Stimulated activated CD8-positive, alpha-beta memory T cell treated with anti-CD3 and anti-CD28 coated beads, Interleukin-2, amount 100 ng/mL, for 1 hour (primary cell): ENCODE results near the gene FAM149B1.
"Not testable (repeated sequence)": the region's sequence is repeated elsewhere in the genome, so short reads cannot be mapped to it uniquely, and the experiment has no call there.

Source experiments
- DNase-seq, 2 donors: peaks; one replicate each; pipeline ENCODE4 v3.0.0-alpha.2; 2020; ENCODE audit warnings: low read depth in 2 of 2

Gene FAM149B1

GRCh38 chr10:73233883-73234282 lies 66.0 kb downstream of the FAM149B1 start:
- DNase-seq: no peak

GRCh38 chr10:73234695-73235094 lies 66.8 kb downstream of the FAM149B1 start:
- DNase-seq: no peak

GRCh38 chr10:73238990-73239566 lies 71.2 kb downstream of the FAM149B1 start:
- no peak for DNase-seq

GRCh38 chr10:73239908-73240307 lies 72.0 kb downstream of the FAM149B1 start:
- no peak for DNase-seq

- no peak for DNase-seq
Measured at GRCh38 chr10:73244866-73245477, 77.1 kb downstream of the FAM149B1 start.

GRCh38 chr10:73246322-73246645 lies 78.4 kb downstream of the FAM149B1 start:
- no peak for DNase-seq

GRCh38 chr10:73246646-73247508 lies 79.0 kb downstream of the FAM149B1 start, which contains the start of gene DNAJC9:
DNAJC9 (minus strand) TSS chr10:73247255; CDS start chr10:73247189, 66 bp downstream.
- peak; percentile 95 to 97 for DNase-seq

GRCh38 chr10:73247509-73248258 lies 79.8 kb downstream of the FAM149B1 start:
- DNase-seq: no peak

GRCh38 chr10:73248259-73248724 lies 80.4 kb downstream of the FAM149B1 start:
- no peak for DNase-seq

GRCh38 chr10:73251683-73252444 lies 83.9 kb downstream of the FAM149B1 start:
- DNase-seq: no peak

GRCh38 chr10:73252445-73253224 lies 84.7 kb downstream of the FAM149B1 start, which contains the start of gene MRPS16:
MRPS16 (minus strand) TSS chr10:73252644; CDS start chr10:73252482, 162 bp downstream.
- peak; percentile 81 to 84 for DNase-seq

- no peak for DNase-seq
Measured at GRCh38 chr10:73253225-73253555, 85.3 kb downstream of the FAM149B1 start.

- DNase-seq: not testable (repeated sequence)
Measured at GRCh38 chr10:73258612-73259011, 90.7 kb downstream of the FAM149B1 start.

GRCh38 chr10:73261362-73261995 lies 93.6 kb downstream of the FAM149B1 start:
- no peak for DNase-seq

GRCh38 chr10:73262105-73262730 lies 94.3 kb downstream of the FAM149B1 start:
- no peak for DNase-seq

- DNase-seq: no peak
Measured at GRCh38 chr10:73262880-73263555, 95.1 kb downstream of the FAM149B1 start.

GRCh38 chr10:73263693-73264347 lies 95.9 kb downstream of the FAM149B1 start:
- DNase-seq: no peak

GRCh38 chr10:73264423-73264822 lies 96.5 kb downstream of the FAM149B1 start:
- no peak for DNase-seq
